T-cell (primary cell): Measurements from ENCODE around the gene ZNHIT3. TPM values are rescaled to one million over a fixed set of nuclear protein-coding genes. Genes with fewer than 3 reads are reported as not detected.
"Not testable (repeated sequence)": the region's sequence is repeated elsewhere in the genome, so short reads cannot be mapped to it uniquely, and the experiment has no call there.

Experiments
- ATAC-seq, 4 experiments: fragments of 200-7000 bp in 3 of 4; fragments of 150-1000 bp in 1 of 4; cut with Tn5 transposase; replicated peaks in 1 of 4; 1 replicate in 3 of 4; 2 replicates in 1 of 4; pipeline ENCODE4 v1.10.0; 2021; ENCODE audit warnings: moderate library complexity in 3 of 4, mild to moderate bottlenecking in 2 of 4, moderate number of reproducible peaks in 1 of 4
- CTCF ChIA-PET, 2 donors: fragments of 300-600 bp; sonication (Branson Sonifier 250); formaldehyde crosslinking; loops; one replicate each; lab custom pipeline; 2022; ENCODE audit warnings: antibody characterized with exemption in 2 of 2; lab: Charles Lee
- POLR2A ChIA-PET, 2 donors: fragments of 300-600 bp; sonication (Branson Sonifier 250); formaldehyde crosslinking; loops; one replicate each; lab custom pipeline; 2022; ENCODE audit warnings: antibody characterized with exemption in 2 of 2; lab: Charles Lee
- DNase-seq, 35 experiments: peaks; one replicate each; pipeline versions ENCODE4 v3.0.0 to v3.0.0-alpha.2; 2013 to 2023
- H3K27ac ChIP-seq: one replicate; pipeline ENCODE4 v1.5.1; 2013; ENCODE audit warnings: low read length
- H3K27me3 ChIP-seq, 2 experiments: replicated peaks in 1 of 2; 1 replicate in 1 of 2; 2 replicates in 1 of 2; pipeline versions ENCODE4 v1.6.1 to v1.7.0; 2013; ENCODE audit warnings: low read length in 1 of 2, mixed read lengths in 1 of 2; ENCODE audit not compliant: control insufficient read depth in 2 of 2, insufficient read depth in 2 of 2; ENCODE audit errors: extremely low read depth in 1 of 2
- H3K36me3 ChIP-seq, 2 donors: 1 replicate in 1 of 2; 2 replicates in 1 of 2; pipeline versions ENCODE4 v1.6.1 to v1.7.0; 2013; ENCODE audit warnings: low read length in 1 of 2; ENCODE audit not compliant: control insufficient read depth in 2 of 2, insufficient read depth in 1 of 2; ENCODE audit errors: extremely low read depth in 1 of 2
- H3K4me1 ChIP-seq, 2 experiments: 1 replicate in 1 of 2; 2 replicates in 1 of 2; pipeline versions ENCODE4 v1.6.1 to v1.7.0; 2013; ENCODE audit warnings: low read length in 2 of 2, mixed read lengths in 1 of 2; ENCODE audit not compliant: insufficient read depth in 2 of 2, control insufficient read depth in 1 of 2; ENCODE audit errors: extremely low read depth in 1 of 2
- H3K4me3 ChIP-seq, 2 donors: 1 replicate in 1 of 2; 2 replicates in 1 of 2; pipeline versions ENCODE4 v1.5.1 to v1.7.0; 2013; ENCODE audit warnings: mild to moderate bottlenecking in 2 of 2, low read length in 1 of 2, moderate library complexity in 1 of 2; ENCODE audit not compliant: control insufficient read depth in 1 of 2; ENCODE audit errors: extremely low read depth in 1 of 2
- H3K9me3 ChIP-seq: 2 replicates; pipeline ENCODE4 v1.7.0; 2013
- H3K27ac Mint-ChIP-seq, 2 donors: one replicate each; pipeline ENCODE4 v1.8.0; 2020 to 2021; ENCODE audit warnings: mild to moderate bottlenecking in 2 of 2, mixed read lengths in 2 of 2
- H3K27me3 Mint-ChIP-seq, 2 donors: one replicate each; pipeline ENCODE4 v1.8.0; 2021 to 2022; ENCODE audit warnings: mixed read lengths in 2 of 2
- H3K36me3 Mint-ChIP-seq: one replicate; pipeline ENCODE4 v1.8.0; 2021; ENCODE audit warnings: mixed read lengths
- H3K4me1 Mint-ChIP-seq, 3 donors: one replicate each; pipeline ENCODE4 v1.8.0; 2020 to 2022; ENCODE audit warnings: mixed read lengths in 3 of 3, mild to moderate bottlenecking in 1 of 3
- H3K4me3 Mint-ChIP-seq, 3 donors: one replicate each; pipeline ENCODE4 v1.8.0; 2020 to 2022; ENCODE audit warnings: mild to moderate bottlenecking in 3 of 3, mixed read lengths in 3 of 3, moderate library complexity in 3 of 3
- H3K9me3 Mint-ChIP-seq, 3 donors: one replicate each; pipeline ENCODE4 v1.8.0; 2020 to 2022; ENCODE audit warnings: mixed read lengths in 3 of 3
- whole genome bisulfite sequencing: methylation state at CpG from one replicate; pipeline ENCODE4 v1.1.5; 2013; ENCODE audit warnings: missing lambda C conversion rate; ENCODE audit not compliant: insufficient coverage; 5-methylcytosine and 5-hydroxymethylcytosine counted together
- total RNA-seq, 35 experiments: library from RNA in 6 of 35; stranded (reverse) in 6 of 35; fragments of 120-200 nt in 1 of 35; gene quantifications; one replicate each; pipeline versions ENCODE4 v1.2.1 to v1.2.4 and lab custom pipeline; 2013 to 2026

Gene ZNHIT3
- total RNA-seq (10 to 100 TPM; 44.2 to 54.6 (median 51.3) TPM), total RNA-seq (lab: John Stamatoyannopoulos, UW) (24.1 to 70.2 (median 46.9) reads per million in 29 experiments)
- total RNA-seq (2013): 51.1 TPM

GRCh38 chr17:36486204-36487194 is at the start of gene ZNHIT3:
Gene ZNHIT3, plus strand, starts transcription at chr17:36486681. Its CDS starts 19 bp downstream, at chr17:36486700.
- H3K27ac ChIP-seq: peak within 1 kb of the TSS; percentile 62
- peaks cover 3 to 8% of the 10 kb centered on the region in 2 donors for H3K36me3 ChIP-seq
- Mint-ChIP-seq H3K4me1 (peaks cover 52 to 69% (median 56%) of the 10 kb centered on the region in 3 donors), H3K27me3 (peaks cover 9 to 13% of the 10 kb centered on the region in 2 donors), H3K4me3 (peak within 1 kb of the TSS; percentile 94 to 99 (median 98)), H3K27ac (peak within 1 kb of the TSS; percentile 96 to 98), H3K9me3 (no peaks in the 10 kb centered on the region), H3K36me3 (peaks cover 13% of the 10 kb centered on the region)
- DNase-seq (peak; percentile 76 to 95 (median 90)), ATAC-seq (peak; percentile 95 to 97 (median 96))
- H3K9me3 ChIP-seq: no peaks in the 10 kb centered on the region
- H3K4me1 ChIP-seq: peaks cover 16 to 47% of the 10 kb centered on the region in 2 experiments
- ChIA-PET POLR2A (interaction anchor here in 1 of 2 donors (0.5 kb wide), 1 partner anchor 108 kb away, joined by 3 read pairs; no protein-coding TSS in a partner anchor), CTCF (interaction anchor here (0.6 to 0.9 kb wide), 4 partner anchors 9 to 664 kb away, joined by 3 to 4 read pairs (median 3); partner anchors contain the start of genes MYO19 (in 1 of the 2) and PIGW (in 1 of the 2))
- H3K27me3 ChIP-seq: peaks cover 6 to 17% of the 10 kb centered on the region in 2 experiments
- 1% methylated on average over 72 of the region's 73 CpGs for WGBS
- H3K4me3 ChIP-seq: peak within 1 kb of the TSS; percentile 85 to 96

DNA sequence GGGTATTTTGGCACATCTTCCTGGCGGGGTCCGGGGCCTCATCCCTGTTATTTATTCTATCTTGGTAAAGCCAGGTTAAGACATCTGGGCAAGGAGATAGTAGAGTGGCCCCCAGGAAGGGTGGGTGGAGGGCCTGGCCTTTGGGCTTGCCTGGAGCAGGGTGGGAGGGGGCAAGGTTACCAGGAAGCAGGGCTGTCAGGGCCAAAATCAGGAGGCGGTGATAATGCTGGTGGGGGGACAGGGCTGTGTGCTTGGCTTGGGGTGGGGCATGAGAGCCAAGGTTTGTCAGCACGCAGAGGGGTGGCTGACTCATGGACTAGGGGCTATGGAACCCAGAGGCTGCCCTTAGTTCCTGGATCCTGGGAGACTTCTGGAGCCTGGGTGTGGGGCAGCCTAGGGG is 44.7 kb upstream of the ZNHIT3 start:
- H3K36me3 ChIP-seq, POLR2A ChIA-PET, H3K9me3 ChIP-seq, H3K4me1 Mint-ChIP-seq, CTCF ChIA-PET, DNase-seq, H3K27me3 Mint-ChIP-seq, H3K4me3 Mint-ChIP-seq, H3K27ac Mint-ChIP-seq, H3K27ac ChIP-seq, H3K4me3 ChIP-seq, H3K9me3 Mint-ChIP-seq, H3K27me3 ChIP-seq, H3K36me3 Mint-ChIP-seq, ATAC-seq, H3K4me1 ChIP-seq: not testable (repeated sequence)
- no CpG with 5 or more reads among the region's 4 CpGs for WGBS

DNA sequence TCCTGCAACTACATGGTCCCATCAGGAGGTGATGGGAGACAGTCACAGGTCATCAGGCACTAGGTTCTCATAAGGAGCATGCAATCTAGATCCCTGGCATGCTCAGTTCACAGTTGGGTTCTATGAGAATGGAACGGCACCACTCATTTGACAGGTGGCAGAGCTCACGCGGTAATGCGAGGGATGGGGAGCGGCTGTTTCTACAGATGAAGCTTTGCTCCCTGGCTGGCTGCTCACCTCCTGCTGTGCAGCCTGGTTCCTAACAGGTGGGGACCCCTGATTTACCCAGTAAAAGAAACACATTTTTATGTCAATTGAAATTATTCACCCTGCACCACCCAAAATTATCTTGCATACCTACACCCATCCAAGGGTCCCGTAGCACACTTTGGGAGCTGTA is 42.7 kb upstream of the ZNHIT3 start:
- no CpG with 5 or more reads among the region's 6 CpGs for WGBS
- Histone ChIP-seq H3K4me1 (no peaks in the 10 kb centered on the region), H3K27ac (no peak overlapping the region), H3K4me3 (no peak overlapping the region), H3K27me3 (no peaks in the 10 kb centered on the region), H3K36me3 (no peaks in the 10 kb centered on the region), H3K9me3 (no peaks in the 10 kb centered on the region)
- Mint-ChIP-seq H3K4me3 (no peak overlapping the region), H3K27ac (no peak overlapping the region), H3K27me3 (no peaks in the 10 kb centered on the region), H3K36me3 (no peaks in the 10 kb centered on the region), H3K4me1 (no peaks in the 10 kb centered on the region), H3K9me3 (no peaks in the 10 kb centered on the region)
- POLR2A ChIA-PET: no interaction called here
- ATAC-seq (no peak), DNase-seq (no peak)
- CTCF ChIA-PET: no interaction called here

- H3K27ac Mint-ChIP-seq, H3K36me3 Mint-ChIP-seq, ATAC-seq, H3K27me3 Mint-ChIP-seq, H3K4me1 Mint-ChIP-seq, H3K9me3 Mint-ChIP-seq, H3K36me3 ChIP-seq, H3K4me3 Mint-ChIP-seq, DNase-seq, CTCF ChIA-PET, H3K4me1 ChIP-seq, H3K27me3 ChIP-seq, H3K9me3 ChIP-seq, H3K4me3 ChIP-seq, H3K27ac ChIP-seq, POLR2A ChIA-PET: not testable (repeated sequence)
- WGBS: no CpG with 5 or more reads among the region's 15 CpGs
Measured at GRCh38 chr17:36449997-36450396, 36.5 kb upstream of the ZNHIT3 start.

DNA sequence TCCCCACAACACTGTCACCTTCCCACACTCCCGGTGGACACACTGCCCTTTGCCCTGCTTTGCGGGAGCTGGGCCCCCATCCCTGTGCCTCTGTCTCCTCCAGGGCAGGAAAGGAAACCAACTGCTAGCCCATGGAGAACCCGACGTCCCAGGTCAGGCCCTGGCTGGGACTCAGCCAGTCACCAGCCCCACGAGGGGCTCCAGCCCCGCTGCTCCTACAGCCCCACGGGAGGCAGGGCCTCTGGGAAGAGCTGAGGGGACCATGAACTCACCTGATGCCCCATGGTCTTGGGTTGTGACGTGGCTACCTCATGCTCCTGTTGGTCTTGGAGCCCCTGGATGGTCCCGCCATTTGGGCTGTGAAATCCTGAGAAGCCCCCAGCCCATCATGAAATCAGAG is 33.6 kb upstream of the ZNHIT3 start:
- WGBS: no CpG with 5 or more reads among the region's 9 CpGs
- H3K36me3 Mint-ChIP-seq, H3K27me3 ChIP-seq, H3K4me1 Mint-ChIP-seq, ATAC-seq, CTCF ChIA-PET, H3K36me3 ChIP-seq, H3K27me3 Mint-ChIP-seq, H3K4me3 ChIP-seq, POLR2A ChIA-PET, H3K27ac ChIP-seq, DNase-seq, H3K4me1 ChIP-seq, H3K27ac Mint-ChIP-seq, H3K9me3 Mint-ChIP-seq, H3K9me3 ChIP-seq, H3K4me3 Mint-ChIP-seq: not testable (repeated sequence)

DNA sequence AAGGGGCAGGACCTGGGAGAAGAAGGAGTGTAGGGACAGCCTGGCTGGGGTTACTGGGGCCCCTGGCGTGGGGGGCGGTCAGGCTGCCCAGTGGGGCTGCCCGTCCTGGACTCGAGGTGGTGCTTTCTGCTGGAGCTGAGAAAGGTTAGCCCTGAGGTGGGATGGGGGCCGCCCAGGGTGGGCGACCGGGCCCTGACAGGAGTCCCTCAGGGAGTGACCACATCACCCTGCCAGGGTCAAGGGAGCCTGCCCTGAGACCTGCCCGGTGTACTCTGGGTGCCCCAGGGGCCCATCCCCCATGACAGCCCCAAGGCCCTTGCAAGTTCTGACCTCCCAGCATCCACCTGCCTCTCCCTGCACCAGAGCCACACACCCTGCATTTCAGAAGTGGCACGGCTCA is 28.8 kb upstream of the ZNHIT3 start:
- 80% methylated on average over 1 of the region's 9 CpGs for WGBS
- H3K27ac Mint-ChIP-seq, H3K36me3 ChIP-seq, H3K4me1 Mint-ChIP-seq, H3K9me3 ChIP-seq, H3K36me3 Mint-ChIP-seq, H3K27ac ChIP-seq, H3K4me3 ChIP-seq, H3K9me3 Mint-ChIP-seq, POLR2A ChIA-PET, H3K4me3 Mint-ChIP-seq, CTCF ChIA-PET, H3K4me1 ChIP-seq, DNase-seq, ATAC-seq: not testable (repeated sequence)
- peaks cover 10 to 28% of the 10 kb centered on the region in 2 donors for H3K27me3 Mint-ChIP-seq
- H3K27me3 ChIP-seq: peaks cover 2 to 25% of the 10 kb centered on the region in 2 experiments
